Dermis blood vessel endothelial cell (primary cell): ENCODE results near the gene COL17A1. TPM values are rescaled to one million over a fixed set of nuclear protein-coding genes. Genes with fewer than 3 reads are reported as not detected.

Source experiments
- DNase-seq: peaks from one replicate; pipeline ENCODE4 v3.0.0; 2010
- total RNA-seq: library from RNA; depleted of rRNA; stranded (reverse); fragments of >200 nt; gene quantifications from 2 replicates; pipeline ENCODE4 v1.2.3, GENCODE V29; 2014

Gene COL17A1
- total RNA-seq, 1 donor from 2014 or later, result 0.34 TPM

GRCh38 chr10:104049504-104050250 is 36.0 kb downstream of the COL17A1 start:
- peak; percentile 69 for DNase-seq

DNA sequence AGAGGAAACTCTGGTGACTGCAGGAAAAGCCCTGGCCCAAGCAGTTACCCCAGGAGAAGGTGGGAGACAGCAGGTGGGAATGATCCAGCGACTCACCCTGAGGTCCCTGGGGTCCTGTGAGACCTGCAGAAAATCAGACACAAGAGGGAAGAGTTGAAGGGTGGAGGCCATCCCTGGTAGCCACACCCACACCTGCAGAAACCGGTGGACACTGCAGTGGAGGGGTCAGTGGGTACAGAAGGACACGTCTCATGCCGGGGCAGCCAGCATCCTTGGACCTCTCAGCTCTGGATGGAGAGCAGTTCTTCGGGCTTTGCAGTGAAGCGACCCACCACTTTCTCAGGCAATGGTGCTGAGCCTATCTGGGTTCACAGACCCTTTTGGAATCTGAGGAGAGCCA is 39.0 kb downstream of the COL17A1 start:
- DNase-seq, result no peak

- peak; percentile 88 for DNase-seq
These were observed 40.3 kb downstream of the COL17A1 start for GRCh38 chr10:104045151-104046089.

DNA sequence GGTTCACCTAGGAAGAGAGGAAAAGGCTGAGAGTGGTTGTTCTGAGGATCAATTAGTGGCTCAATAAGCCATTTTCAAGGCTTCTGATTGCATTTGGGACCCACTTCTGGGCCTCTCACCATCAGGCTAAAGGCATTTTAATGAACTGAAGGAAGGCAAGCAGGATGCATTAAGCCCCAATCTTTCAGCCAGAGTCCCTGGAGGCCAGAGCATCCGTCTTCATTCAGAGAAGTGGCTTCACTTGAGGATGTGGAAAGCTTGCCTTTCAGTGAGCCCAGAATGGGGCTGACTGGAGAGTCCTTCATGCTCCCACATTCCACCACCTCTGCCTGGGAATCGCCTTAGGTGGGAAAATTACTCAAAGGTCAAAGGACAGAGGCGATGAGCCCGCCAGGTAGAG is 41.8 kb downstream of the COL17A1 start:
- no peak for DNase-seq

DNA sequence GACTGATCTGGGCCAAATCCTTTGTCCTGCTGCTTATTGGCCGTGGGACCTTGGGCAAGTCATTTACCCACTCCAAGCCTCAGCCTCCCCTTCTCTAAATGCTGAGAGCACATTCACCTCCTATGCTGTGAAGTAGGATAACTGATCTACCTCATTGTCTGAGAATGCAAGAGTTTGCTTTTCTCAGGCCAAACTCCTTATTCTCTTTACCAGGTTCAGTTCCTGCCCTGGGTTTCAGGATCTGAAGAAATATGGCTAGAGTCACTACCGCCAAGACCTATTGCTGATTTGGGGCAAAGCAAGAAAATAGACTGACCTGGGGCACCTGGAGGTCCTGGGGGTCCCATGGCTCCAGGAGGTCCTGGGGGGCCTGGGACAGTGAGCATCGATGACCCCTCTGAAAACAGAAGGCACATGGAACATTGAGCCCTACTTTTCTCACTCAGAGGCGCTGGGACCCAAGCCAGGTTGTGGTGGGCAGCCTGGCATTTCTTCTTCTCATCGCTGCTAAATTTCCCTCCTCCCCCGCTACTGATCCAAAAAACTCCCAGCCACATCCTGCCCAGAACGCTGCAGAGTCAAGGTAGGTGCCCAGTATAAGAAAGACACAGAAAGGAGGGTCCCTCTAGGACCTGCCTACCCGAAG is 42.4 kb downstream of the COL17A1 start:
- DNase-seq, result no peak

- DNase-seq, result no peak
These were observed 43.7 kb downstream of the COL17A1 start for GRCh38 chr10:104041891-104042535.

DNA sequence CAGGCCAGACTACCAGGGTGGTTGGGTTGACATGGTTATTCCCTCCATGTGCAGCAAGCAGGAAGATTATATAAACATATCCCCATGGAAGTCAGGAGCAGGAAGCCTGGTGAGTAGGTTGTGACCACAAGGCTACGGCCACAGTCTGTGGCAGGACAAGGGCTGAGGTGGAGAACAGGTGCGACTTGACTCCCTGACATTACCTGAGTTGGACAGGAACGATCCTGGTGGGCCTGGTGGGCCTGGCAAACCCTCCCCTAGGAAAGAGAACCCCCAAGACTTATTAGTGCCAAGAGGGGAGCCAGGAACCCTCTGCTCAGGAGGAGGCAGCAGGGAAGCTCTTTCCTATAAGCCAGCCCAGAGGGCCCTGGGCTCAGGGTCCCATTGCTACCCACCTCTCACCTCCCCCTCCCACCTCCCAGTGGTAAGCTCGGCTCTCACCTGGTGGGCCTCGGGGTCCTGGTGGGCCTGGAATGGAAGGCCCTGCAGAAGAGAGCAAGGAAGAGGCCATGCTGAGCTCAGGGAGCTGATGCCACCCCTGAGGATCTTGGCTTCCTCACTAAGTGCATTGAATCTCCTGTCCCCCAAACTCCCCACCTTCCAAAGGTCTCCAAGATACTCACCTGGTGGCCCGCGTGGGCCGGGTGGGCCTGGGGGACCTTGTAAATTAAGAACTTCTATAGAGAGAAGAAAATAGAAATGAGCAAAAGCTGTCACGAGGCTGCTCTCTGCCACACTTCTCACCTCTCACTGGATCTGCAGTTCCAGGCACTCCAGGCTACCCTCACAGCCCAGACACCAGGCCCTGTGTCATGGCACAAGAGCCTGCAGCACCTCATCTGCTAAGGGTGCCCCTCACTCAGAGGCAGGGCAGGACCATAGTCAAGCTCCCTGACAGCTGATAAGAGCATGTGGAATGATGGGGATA is 44.6 kb downstream of the COL17A1 start:
- DNase-seq, result no peak

DNA sequence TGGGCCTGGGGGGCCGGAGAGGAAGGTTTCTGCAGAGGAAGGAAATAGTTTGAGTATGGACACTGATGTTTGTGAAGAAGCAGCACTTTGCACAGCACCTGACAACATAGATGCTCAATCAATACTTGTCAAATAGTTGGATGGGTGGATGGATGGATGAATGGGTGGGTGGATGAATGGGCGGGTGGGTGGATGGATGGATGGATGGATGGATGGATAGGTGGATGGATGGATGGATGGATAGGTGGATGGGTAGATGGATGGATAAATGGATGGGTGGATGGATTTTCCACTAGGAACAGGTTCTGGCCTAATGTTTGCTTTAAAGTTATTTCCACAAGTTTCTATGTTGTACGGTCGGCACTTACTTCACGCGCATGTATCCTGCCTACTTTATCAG is 45.3 kb downstream of the COL17A1 start:
- DNase-seq, result no peak

DNA sequence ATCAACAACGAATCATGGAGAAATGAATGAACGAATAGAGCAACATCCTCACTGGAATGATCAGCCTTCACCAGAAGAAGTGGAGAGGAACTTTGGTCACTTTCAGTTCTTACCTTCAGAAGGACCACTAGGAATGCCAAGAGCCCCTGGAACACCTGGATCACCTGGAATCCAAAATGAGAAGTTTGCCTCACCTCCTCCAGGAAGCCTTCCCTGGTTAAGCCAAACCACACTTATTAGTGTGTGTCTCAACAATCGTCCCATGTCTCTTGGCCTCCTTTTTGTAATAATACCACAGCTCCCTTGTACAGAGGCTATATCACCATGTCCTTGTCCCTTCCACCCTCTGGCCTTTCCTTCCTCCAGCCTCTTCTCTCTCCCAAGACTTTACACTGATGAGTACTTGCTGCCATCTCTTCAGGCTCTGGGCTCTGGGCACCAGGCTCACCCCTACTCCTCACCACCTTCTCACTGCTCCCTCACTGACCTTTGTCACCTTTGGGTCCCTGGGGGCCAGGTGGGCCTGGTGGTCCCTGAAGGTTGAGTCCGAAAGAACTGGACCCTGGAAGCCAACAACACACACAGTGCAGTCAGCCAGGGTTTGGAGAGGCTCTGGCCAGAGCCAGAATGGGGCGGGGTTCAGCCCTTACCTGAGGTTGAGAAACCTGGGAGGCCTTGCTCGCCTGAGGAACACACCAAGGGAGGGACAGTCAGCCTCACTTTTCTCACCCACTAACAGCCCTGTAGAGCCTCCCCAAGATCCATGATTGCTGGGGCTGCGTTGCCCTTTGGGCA is 46.5 kb downstream of the COL17A1 start:
- DNase-seq, result no peak

DNA sequence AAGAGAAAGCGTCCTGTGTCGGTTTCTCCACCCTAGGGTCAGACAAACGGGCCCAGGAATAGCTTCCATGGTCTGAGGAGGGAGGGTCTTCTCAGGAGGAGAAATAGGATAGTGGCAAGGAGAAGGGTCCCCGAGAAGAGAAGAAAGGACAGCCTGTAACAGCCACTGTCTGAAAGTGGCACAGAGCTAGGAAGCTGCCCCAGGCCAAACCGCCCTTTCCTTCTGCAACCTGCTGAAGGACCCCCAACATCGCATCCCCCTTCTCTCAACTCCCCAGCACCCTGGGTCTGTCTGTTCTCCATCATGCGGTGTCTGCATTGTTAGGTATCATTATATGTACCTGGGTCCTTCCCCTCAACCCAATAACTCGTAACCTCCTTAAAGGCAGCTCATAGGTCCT is 47.1 kb downstream of the COL17A1 start:
- no peak for DNase-seq

DNA sequence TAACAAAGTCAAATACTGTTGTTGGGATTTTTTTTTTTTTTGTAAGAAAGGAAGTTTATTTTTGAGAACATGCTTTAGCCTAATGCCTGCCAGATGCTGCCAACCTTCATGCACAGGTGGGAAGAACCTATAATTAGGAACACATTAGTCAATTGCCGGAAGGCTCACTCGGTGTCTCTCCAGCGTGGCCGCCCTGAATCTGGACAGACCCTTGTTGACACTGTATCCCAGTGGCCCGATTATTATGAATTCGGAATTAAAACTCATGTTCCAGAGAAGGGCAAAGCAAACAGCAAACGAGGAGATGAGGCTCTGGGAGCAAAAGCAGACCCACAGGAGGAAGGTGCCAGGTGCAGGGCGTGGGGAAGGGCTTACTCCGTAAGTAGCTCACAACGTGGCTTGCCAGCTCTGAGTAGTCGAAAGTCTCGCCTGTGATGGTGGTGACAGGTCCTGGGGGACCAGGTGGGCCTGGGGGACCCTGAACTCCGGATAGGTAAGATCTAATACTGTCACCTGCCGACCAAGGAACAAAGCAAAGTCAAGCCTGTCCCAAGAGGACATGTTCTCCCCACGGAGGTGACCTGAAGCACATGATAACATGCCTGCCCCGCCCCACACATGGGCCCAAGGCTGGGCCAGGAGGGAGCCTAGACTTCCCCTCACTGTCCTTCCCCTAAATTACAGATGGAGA is 48.3 kb downstream of the COL17A1 start:
- DNase-seq, result no peak

- DNase-seq, result no peak
These were observed 49.0 kb downstream of the COL17A1 start for GRCh38 chr10:104036518-104037260.

- DNase-seq, result no peak
These were observed 49.7 kb downstream of the COL17A1 start for GRCh38 chr10:104036069-104036384.

- DNase-seq, result no peak
These were observed 50.2 kb downstream of the COL17A1 start for GRCh38 chr10:104035194-104036068.

DNA sequence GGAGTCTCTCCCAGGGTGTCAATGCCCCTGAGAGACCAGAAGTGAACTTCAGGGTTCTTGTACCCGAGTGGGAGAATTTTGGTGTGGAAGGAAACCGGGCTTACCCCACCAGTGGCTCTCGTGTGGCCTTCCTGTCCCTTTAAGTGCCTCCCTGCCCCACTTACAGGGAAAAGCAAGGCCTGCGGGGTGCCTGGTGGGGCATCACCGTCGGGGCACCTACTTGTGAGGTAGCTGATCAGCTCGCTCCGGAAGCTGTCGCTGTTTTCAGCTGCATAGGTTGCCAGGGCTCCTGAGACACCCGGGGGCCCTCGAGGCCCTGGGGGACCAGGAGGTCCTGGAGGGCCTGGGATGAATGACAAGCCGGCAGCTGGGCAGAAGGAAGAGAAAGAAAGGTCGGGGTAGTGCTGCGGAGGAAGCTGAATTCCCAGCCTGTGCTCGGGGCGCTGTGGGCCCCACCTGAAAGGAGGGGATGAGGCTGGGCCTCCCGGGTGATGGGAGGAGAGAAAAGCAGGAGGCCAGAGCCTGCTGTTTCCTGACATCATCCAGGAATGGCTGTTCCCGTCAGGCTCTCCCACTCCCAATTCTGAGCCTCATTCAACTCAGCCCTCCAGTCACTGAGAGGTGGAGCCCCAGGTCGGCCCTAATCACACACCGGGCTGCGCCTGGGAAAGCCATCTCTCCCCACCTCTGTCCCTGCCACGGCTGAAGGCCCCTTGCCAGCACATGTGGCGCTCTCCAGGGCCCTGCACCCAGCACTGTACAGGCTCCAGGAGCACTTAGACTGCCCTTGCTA is 51.1 kb downstream of the COL17A1 start:
- no peak for DNase-seq

DNA sequence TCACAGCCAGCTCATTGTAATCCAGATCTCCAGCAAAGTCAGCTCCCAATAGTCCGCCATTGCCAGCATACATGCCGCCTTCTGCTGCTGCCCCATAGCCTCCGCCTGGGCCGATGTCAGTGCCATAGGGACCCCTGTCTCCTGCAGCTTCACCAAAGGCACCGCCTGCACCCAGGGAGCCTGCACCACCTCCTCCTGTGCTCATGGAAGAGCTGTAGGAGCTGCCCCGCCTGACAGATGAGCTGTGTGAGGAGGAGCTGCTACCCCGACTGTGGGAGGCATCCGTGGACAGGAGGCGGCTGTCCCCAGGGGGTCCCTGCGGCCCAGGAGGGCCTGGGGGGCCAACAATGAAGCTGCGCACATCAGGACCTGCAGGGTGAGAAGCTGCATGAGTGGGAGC is 51.7 kb downstream of the COL17A1 start:
- no peak for DNase-seq

- DNase-seq, result no peak
These were observed 52.2 kb downstream of the COL17A1 start for GRCh38 chr10:104033401-104033930.
